ENCODE measurements around the gene SOWAHA. TPM values are rescaled to one million over a fixed set of nuclear protein-coding genes. Genes with fewer than 3 reads are reported as not detected.

The SOWAHA gene
- total RNA-seq, 1 donor from 2014 or later, result 5.1 TPM

- DNase-seq, result no peak
Observed at GRCh38 chr5:132827943-132828673, 15.0 kb downstream of the SOWAHA start.

- DNase-seq, result no peak
Observed at GRCh38 chr5:132828846-132829494, 15.9 kb downstream of the SOWAHA start.

- DNase-seq, result peak; percentile 56
Observed at GRCh38 chr5:132829742-132830435, 16.8 kb downstream of the SOWAHA start.

GRCh38 chr5:132830436-132831094, 17.5 kb downstream of the SOWAHA start, which contains the start of gene SHROOM1:
TSS of gene SHROOM1 (minus strand) at chr5:132830647. CDS start at chr5:132826140, 4,507 bp downstream.
- DNase-seq, result no peak

GRCh38 chr5:132831095-132831860, 18.2 kb downstream of the SOWAHA start:
- DNase-seq, result no peak

- no peak for DNase-seq
Observed at GRCh38 chr5:132832612-132833011, 19.5 kb downstream of the SOWAHA start.

- no peak for DNase-seq
Observed at GRCh38 chr5:132834057-132834456, 21.0 kb downstream of the SOWAHA start.

GRCh38 chr5:132836852-132837251, 23.8 kb downstream of the SOWAHA start:
- DNase-seq, result no peak

GRCh38 chr5:132837868-132838267, 24.8 kb downstream of the SOWAHA start:
- DNase-seq, result no peak

GRCh38 chr5:132838516-132839282, 25.6 kb downstream of the SOWAHA start:
- no peak for DNase-seq

GRCh38 chr5:132839426-132840301, 26.6 kb downstream of the SOWAHA start:
- no peak for DNase-seq

- no peak for DNase-seq
Observed at GRCh38 chr5:132840313-132840712, 27.2 kb downstream of the SOWAHA start.

GRCh38 chr5:132840896-132841295, 27.8 kb downstream of the SOWAHA start:
- DNase-seq, result no peak

GRCh38 chr5:132841305-132841704, 28.2 kb downstream of the SOWAHA start:
- no peak for DNase-seq

- no peak for DNase-seq
Observed at GRCh38 chr5:132848270-132848669, 35.2 kb downstream of the SOWAHA start.

- DNase-seq, result no peak
Observed at GRCh38 chr5:132849347-132849746, 36.2 kb downstream of the SOWAHA start.

- no peak for DNase-seq
Observed at GRCh38 chr5:132850066-132850465, 37.0 kb downstream of the SOWAHA start.

GRCh38 chr5:132853323-132853722, 40.2 kb downstream of the SOWAHA start:
- DNase-seq, result no peak

GRCh38 chr5:132853790-132854189, 40.7 kb downstream of the SOWAHA start:
- DNase-seq, result no peak

GRCh38 chr5:132854301-132854700, 41.2 kb downstream of the SOWAHA start:
- DNase-seq, result no peak

All from occipital lobe (tissue), 2 donors.